Measurements from ENCODE around the gene FEM1B.

The FEM1B gene

DNA sequence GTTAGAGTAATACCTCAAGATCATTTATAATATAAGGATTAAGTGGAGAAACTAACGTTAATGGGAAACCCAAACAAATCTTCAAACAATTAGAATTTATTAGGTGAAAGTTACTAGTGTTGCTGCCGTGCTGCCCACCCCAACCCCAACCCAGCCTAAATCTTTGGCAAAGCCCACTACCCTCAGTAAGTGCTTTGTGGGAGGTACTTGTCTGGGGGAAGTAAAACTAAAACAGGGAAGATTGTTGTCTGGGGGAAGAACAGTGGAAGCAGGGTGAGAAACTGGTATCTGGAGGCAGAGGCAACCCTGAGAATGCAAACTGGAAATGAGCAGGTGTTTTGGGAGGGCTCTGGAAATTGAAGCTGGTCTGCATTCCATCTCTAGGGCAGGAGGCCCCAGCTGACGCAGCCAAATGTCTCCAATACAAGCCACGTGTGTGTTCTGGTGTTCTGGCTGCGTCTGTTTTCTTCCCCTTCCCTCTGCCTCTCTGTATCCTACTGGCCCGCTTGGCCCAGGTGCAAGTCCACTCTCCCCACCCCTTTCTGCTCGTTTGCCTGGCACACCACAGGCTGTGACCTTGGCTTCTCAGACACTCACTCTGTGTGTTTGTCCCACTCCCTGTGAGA lies 32.7 kb downstream of the FEM1B start:
- DNase-seq = peak; percentile 19

- no peak for DNase-seq
Measured at GRCh38 chr15:68310804-68311463, 33.4 kb downstream of the FEM1B start.

DNA sequence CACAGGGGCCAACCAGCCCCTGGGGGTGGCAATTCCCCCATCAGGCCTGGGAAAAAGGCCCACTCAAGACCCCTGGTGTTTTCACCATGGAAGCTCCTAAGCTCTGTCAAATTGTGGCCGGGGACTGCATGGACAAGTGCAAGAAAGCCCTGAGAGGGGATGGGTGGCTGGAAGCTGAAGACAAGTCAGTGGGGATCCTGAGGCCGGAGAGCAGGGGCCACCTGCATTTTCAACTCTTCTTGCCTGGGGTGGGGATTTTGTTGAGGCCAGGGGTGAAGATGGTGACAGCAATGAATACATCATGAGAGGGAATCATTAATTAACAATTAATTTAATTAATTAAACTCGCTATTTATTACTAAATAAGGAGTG lies 33.9 kb downstream of the FEM1B start:
- DNase-seq = no peak

DNA sequence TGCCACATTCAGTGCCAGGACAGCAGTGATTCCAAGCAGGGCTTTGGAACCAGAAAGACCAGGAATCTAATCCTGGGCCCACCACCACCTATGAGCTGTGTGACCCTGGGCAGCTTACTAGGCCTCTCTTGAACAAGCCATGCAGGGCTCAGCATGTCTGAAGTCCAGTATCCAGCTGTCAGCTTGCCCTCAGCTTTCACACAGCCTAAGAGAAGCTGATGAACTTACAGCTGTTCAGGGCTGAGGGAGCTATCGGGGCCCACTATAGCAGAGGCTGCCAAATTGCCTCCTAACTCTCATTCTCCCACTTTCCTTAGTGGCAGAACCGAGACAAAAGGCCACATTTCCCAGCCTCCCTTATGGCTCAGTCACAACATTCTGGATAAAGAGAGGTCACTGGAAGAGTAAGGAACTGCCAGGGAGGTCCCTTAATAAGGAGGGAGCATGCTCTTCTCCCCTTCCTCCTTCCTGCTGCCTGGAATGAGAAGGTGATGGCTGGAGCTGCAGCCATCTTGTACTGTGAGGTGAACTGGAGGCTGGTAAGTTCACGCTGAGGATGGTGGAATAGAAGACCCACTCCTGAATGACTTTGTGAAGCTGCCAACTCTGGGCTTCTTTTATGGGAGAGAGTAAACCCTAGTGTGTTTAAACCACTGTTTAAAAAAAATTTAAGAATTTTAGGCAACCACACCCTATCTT lies 34.5 kb downstream of the FEM1B start:
- no peak for DNase-seq

DNA sequence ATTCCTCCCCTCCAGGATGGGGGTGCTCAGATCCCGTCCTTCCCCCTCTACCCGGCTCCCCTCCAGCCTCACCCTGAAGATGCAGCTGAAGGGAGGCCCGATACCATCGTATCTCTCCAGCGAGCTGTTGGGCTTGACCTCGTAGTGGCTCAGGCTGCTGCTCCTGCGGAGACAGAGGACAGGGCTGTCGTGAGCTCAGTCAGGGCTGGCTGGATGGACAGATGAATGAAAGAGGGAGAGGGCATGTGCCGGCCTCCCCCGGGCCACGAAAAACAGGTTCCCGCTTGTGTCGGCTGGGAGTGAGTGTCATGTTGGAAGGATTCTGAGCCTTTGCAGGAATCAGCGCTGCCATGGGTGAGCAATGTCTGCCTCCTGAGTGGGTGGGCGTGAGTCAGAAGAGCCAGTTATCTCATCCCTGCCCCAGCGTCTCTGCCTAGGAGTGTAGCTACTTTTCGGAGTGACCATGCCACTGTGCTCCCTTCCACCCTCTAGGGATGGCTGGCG lies 35.2 kb downstream of the FEM1B start:
- no peak for DNase-seq

GRCh38 chr15:68313501-68314410 lies 36.2 kb downstream of the FEM1B start:
- DNase-seq = no peak

- DNase-seq = no peak
Measured at GRCh38 chr15:68314563-68314962, 37.0 kb downstream of the FEM1B start.

DNA sequence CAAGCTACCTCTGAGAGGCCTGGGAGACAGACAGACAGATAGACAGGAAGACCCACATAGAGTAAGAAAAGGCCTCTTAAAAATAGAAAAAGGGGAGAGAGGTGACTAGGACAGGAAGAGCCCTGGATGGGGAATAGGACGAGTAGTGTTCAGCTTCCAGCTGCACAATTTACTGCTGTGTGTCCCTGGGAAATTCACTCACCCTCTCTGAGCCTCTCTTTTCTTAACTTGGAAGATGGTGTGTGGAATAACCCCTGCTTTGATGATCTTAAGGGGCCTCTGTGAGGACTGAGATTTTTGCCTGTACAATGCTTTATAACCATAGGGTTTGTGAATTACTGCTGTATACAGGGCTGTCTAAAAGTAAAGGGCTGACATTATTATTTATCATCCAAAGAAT lies 37.5 kb downstream of the FEM1B start:
- no peak for DNase-seq

DNA sequence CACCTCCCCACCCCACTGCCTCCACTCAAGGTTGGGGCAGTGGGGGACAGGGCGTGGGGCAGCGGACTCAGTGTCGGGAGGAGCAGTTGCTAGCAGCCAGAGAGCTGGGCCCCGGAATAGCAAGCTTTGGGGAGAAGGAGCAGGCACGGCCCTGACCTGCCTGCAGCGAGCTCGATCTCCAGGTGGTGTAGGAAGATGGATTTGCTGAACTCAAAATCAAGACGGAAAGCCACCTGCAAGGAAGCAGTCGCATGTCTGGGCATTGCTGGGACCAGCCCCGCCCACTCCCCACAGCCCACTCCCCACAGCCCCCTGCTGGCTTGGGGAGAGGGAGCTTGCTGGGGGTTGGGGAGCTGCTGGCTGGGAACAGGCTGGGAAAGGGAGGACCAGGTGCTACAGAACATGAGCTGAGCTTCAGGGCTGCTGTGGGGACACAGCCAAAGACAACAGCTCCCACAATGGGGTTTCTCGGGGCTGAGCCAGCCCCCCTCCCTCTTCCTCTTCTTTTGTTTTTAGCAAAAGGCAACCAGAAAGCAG lies 38.0 kb downstream of the FEM1B start:
- DNase-seq = no peak

DNA sequence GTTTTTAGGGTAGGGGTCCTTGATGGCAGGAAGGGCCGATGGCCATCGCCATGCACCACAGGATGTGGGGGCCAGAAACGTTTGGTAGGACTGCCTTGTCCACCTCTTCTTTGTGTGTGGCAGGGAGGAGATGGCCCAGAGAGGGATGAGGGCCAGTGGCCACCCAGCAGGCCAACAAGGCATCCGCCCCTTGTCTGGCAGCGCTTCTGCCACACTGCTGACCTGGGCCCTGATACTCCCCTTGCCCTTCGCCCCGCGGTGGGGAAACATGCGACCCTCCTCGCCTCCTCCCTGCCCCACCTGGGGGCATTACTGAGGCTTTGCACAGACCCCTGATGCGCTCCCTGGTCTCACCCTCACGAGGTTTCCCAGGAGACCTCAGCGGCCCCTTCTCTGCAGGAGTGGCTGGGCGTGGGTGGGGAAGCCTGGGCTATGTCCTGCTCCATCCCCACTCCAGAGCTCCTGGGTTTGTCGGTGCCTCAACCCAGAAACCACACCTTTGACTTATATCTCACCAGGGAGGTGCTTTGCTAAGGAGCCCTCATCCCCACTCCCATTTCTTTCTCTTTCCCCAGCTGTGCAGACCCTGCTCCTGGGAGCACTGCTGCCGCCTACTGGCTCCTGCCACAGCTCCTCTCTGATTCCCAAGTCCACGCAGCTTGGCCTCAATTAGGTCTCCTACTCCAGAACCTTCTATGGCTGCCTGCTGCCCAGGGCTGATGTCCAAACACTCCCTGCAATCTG lies 38.7 kb downstream of the FEM1B start:
- no peak for DNase-seq

- DNase-seq = no peak
Measured at GRCh38 chr15:68317281-68318007, 39.9 kb downstream of the FEM1B start.

DNA sequence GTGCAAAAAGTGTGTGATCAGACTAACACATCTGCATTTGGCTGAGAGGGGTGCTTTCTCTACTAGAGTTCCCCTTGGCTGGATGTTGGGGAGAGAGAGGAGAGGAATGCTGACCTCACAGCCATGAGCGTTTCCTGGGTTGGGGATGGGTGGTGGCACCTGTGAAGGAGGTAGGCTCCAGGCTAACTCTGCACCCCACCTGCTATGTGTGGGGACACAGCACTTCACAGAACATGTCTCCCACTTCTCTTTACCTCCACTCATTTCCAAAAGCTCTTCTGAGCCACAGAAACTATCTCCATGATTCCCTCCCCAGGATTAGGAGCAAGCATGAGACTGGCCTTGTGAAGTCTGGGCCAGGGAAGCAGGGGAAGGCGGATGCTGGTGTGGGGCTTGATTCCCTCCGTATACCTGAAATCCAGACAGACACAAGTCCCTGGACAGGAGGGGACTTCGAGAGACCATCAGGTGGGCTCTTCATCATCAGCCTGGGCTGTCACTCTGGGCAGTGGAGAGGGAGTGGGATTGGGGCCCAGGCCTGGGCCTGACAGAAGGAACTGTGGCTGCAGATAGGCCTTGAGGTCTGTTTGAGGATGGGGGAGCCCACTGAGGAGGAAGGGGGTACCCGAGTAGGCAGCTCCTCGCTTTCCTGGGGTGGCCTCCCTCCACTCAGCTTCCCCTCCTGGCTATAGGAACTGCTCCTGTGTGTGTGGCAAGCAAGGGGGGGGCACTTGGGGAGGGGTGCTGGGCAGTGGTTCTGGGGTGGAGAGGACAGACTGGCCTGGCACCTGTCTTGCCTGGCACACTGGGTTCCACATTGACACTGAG lies 40.7 kb downstream of the FEM1B start:
- no peak for DNase-seq

DNA sequence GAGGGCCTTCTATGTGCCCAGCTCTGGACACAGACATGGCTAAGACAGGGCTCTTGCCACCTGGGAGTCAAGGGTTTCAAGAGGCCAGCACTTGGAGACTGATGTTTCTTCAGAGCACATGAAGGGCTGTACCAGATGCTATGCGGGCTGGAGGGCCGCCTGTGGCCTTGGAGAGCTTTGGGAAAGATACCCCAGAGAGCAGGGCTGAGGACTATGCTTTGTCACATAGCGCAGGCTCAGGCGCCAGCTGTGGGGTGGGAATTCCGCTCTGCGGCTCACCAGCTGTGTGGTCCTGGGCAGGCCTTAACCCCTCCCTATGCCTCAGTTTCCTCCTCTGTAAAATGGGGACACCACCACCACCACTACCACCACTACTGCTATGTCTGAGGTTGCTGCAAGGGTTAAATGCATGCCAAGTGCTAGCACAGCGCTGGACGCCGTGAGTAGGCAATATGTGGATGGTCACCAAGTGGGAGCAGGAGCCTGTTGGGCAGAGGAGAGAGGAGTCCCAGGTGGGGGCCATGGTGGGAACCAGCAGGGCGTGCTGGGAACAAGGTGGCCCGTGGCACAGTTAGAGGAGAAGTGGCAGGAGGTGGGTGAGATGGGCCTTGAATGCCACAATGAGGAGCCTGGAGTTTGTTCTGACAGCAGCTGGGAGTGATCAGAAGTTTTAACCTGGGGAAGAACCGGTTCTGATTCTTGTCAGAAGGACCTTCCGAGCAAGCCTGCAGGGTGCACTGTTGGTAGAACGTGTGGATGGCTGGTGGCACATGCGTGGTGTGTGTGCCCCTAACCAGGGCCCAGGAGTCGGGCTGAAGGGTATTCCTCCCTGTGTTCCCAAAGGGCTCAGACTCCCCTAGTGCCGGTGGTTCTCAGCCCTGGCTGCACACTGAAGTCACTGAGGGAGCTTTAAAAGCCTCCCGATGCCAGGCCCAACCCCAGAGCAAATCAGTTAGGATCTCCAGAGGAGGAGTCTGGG lies 41.7 kb downstream of the FEM1B start:
- no peak for DNase-seq

DNA sequence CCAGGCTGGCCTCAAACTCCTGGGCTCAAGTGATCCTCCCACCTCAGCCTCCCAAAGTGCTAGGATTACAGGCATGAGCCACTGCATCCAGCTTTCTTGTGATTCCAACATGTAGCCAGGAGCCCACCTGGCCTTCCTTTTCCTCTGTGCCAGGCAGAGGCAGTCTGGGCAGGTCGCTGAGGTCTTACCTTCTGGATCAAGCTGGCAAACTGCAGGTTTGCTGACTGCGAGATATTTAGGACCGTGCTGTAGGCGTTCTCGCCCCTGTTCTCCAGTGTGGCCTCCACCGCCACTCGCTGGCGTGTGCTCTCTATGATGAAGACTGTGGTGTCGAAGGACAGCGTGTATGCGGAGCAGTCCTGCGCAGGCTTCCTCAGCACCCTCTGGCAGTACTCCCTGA lies 42.5 kb downstream of the FEM1B start:
- no peak for DNase-seq

DNA sequence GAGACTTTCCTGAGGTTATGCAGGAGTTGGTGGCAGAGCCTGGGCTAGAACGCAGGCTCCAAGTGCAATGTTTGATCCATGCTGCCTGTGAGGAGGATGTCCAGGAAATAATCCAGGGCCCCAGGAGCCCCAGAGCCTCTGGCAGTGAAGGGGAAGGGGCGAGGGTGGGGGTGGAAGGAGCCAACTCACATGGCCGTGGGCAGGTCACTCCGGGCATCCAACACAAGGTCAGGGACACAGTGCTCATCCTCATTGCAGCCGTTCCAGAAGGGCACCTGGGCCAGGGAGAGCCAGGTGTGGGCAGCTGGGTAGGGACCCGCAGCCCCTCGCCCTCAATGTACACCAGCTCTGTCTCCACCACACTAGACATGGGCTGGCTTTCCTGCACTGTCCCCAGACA lies 43.7 kb downstream of the FEM1B start:
- DNase-seq = no peak

DNA sequence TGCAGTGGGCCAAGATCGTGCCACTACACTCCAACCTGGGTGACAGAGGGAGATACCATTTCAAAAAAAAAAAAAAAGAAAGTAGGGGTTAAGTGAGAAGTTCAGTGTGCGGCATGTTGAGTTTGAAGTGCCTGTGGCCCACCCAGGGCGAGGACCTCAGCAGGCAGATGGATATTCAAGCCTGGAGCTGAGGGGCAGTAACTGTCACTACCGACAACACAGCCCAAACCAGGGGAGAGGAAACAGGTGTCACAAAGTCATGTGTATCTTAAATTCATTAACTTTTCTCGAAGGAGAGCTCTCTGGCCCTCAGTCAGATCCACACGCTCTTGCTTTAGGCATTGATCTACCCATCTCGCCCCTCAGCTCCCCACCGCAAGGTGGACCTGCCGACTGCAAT lies 45.3 kb downstream of the FEM1B start:
- DNase-seq = no peak

DNA sequence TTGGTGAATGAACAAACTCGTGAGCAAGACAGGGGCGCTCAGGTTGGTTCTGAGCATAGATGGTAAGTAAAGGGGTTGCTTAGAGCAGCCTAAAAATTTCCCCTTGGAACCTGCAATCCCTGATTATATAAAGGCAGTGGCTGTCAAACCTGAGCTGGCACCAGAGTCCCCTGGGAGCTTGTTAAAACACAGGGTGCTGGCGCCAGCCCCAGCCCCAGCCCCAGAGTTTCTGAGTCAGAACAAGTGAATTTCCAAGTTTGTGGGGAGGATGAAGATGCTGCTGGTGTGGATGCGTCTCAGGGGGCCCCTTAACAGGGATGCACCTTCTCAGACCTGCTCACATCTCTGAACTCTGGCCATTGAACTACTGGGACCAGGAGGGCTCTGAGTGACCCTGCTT lies 48.2 kb downstream of the FEM1B start:
- DNase-seq = no peak

DNA sequence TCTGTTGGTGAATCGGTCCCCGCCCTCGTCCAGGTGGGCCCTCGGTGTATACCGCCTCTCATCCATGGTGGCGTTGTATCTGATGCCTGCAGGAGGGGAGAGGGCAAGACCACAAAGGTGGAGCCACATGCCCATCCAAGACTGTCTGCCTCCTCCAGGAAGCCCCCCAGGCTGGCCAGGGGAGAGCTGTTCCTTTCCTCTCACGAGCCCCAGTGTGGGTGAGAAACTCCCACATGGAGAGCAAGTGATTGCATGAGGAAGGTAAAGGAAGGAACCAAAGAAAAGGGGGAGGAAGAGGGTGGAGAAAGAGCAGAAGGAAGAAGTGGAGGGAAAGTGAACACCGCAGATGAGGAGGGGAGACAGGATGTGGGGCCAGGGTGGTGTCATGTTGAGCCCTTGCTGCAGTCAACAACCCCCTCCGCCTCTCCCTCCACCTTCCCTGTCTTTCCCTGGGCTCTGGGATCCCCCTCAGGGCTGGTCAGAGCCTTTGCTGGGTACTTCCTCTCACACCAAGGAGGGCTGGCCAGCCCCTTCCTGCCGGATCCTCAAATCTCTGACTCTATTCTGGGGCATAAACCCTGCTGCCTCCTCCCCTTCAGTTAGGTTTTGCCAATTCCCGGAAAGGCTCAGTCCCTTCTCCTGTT lies 49.3 kb downstream of the FEM1B start:
- DNase-seq = no peak

DNA sequence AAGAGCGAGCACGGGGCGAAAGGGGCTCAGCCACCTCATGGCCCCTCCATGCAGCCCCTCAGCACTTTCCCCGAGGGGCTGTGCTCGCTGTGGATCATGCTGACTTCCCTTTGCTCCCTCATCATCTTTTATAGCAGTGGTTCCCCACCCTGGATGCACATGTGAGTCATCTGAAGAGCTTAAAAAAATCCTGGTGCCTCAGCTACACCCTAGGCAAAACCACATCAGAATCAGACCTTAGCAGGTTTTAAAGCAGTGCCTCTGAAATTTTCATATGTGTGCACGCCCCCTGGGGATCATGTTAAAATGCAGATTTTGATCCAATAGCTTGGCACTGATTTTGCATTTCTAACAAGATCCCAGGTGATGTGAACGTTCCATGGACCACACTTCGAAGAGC lies 50.9 kb downstream of the FEM1B start:
- no peak for DNase-seq
